GM21723 (cell line): Measurements from ENCODE around the gene YIPF5.

Experiments used
- ATAC-seq: cut with Tn5 transposase; IDR thresholded peaks from one replicate; pipeline ENCODE4 v1.9.1; 2021; ENCODE audit warnings: mild to moderate bottlenecking, moderate library complexity; ENCODE audit not compliant: unreplicated experiment

Gene YIPF5

DNA sequence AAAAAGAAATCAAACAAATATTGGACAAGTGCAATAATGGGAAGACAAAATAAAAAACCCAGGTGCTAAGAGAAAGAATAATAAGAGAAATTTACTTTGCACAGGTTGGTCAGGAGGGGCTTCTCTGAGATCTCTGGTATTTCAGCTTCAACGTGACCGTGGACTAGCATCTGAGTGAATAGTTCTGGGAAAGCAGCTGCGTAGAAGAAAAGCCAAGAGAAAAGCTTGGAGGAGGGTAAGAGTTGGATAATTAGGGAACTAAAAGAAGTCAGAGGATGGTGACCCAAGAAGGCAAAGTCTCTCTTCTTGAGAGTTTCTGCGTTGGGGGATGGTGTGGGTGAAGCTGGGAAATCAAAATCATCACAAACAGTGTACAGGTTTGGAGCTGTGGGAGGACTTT lies 41.6 kb downstream of the YIPF5 start:
- ATAC-seq, result no peak

DNA sequence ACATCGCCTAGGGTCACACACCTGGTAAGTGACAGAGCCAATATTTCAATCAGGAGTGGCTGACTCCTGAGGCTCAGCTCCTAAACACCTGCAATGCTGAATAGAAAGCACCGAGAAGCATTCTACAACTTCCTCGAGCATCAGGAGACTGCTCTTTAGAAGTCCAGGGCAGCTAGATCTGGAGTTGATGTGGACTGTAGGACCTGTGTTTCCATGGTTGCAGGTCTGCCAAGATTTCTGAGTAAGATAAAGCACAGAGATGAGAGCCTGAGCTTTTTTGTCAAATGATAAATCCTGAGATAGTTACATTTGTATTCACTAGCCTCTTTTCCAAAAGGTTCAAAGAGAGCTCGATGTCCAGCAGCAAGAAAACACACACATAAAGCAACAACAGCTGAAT lies 43.8 kb downstream of the YIPF5 start:
- no peak for ATAC-seq

DNA sequence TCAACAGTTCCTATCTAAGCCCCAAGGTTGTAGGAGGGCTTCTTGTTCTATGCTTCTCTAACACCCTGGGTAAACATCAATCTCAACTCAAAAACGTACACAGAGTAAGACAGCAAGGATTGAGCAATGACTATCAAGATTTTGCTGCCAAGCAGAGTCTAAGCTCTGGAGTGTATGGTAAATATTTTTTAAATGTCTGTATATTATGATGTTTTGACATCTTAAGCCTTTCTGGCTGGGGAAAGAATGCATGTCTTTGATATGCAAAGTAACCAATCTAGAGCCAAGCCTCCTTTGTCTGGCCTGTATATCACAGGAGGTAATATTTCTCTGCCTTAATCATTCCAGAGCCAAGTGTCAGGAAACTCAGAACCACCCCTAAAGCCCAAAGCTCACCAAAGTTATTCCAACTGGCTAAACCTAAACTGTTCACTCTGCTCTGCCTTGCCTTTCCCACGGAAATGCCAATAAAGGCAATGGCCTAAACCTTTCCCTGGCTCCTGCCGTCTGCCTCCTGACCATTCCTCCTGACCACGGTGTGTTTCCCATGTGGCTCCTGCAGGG lies 45.2 kb downstream of the YIPF5 start:
- ATAC-seq, result no peak

DNA sequence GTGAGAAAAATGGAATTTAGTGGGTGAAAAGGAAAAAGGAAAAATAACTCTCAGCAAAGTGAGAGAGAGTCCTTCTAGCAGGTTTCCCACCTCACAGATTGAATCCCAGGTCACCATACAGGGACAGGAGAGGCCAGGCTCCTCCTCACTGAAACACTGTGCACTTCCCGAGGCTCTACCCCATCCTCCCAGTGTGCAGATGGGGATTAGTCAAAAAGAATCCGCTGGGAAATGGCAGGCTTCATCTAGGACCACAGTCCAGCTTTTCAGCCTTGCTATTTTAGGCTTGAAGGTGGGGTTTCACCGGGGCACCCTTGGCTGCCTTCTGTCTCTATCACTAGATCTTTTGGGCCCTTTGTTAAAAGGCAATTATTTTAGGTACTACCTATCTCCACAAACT lies 47.8 kb downstream of the YIPF5 start:
- no peak for ATAC-seq

DNA sequence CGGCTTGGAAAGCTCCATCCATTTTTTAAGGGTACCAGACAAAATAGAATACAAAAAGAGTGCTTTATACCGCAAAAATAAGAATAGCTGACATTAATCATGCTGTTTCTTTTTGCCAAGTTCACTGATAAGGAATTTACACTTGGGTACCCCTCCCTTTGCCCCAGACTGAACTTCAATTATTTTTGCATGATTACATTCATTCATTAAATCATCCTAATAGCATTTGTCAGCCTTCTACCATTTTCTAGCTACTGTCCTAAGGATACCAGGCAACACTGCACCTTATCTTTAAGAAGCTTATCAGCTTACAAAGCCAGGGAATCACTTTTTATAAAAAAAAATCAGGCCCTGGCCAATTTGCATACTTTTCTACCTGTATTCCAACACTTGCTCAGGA lies 48.4 kb downstream of the YIPF5 start:
- no peak for ATAC-seq

DNA sequence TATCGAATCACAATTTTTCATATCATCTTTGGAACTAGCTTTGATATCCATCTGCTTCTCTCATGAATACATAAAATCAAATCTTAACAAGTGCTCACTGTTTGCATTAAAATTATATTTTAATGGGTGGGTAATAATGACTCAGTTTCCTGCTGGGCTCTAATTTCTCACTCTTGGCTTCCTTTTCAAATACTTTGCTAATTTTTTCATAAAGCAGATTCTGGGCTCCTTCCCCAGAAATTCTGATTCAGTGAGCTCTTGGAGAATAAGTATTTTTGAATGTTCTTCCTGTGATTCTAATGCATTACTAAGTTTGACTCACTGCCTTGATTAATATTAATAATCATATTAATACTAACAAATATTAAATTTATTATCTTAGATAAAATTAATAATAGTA lies 48.9 kb downstream of the YIPF5 start:
- ATAC-seq, result no peak

DNA sequence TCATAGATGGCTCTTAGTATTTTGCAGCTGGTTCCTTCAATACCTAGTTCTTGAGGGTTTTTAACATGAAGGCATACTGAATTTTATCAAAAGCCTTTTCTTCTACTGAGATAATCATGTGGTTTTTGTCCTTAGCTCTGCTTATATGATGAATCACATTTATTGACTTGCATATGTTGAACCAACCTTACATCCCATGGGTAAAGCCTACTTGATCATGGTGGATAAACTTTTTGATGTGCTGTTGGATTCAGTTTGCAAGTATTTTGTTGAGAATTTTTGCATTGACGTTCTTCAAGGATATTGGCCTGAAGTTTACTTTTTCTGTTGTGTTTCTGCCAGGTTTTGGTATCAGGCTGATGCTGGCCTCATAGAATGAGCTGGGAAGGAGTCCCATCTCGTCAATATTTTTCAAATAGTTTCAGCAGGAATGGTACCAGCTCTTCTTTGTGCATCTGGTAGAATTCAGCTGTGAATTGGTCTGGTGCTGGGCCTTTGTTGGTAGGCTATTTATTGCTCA lies 49.7 kb downstream of the YIPF5 start:
- ATAC-seq, result no peak

DNA sequence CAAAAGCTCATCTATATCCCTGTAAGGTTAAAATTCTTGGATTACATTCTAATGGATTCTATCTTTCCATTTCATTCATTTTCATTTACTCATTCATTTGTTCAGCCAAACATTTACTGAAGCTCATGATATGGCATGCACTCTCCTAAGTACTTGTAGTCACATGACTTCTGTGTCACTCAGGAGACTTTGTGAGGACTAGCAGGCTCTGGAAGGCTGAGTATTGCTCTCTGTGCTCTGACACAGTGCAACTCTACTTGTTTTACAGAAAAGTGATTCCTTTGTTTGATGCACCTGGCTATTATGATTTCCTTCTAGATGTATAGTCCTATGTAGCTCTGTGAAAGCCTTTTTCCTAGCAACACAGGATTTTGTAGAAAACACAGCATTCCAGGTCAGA lies 53.0 kb downstream of the YIPF5 start:
- ATAC-seq, result no peak

DNA sequence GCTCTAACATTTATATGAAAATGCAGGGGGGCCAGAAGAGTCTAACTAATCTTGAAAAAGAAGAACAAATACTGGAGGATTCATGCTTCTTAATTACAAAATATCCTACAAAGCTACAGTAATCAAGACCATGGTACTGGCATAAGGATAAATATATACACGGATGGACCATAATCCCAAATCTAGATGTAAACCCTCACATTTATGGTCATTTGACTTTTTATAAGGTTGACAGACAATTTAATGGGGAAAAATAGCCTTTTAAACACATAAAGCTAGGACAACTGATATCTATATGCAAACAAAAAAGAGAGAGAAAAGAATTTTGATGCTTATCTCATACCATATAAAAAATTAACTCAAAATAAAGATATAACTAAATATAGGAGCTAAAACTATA lies 55.9 kb downstream of the YIPF5 start:
- ATAC-seq, result no peak
